Transverse colon (tissue), 4 donors: ENCODE results near the gene KLHL22.

Source experiments
- POLR2A ChIP-seq: fragments of 450-650 bp; IDR thresholded peaks from one replicate; pipeline ENCODE4 v1.6.1; 2016; ENCODE audit warnings: antibody characterized with exemption, mild to moderate bottlenecking, moderate library complexity
- POLR2AphosphoS5 ChIP-seq, 3 donors: sonication (generic); formaldehyde crosslinking; IDR thresholded peaks; one replicate each; pipeline ENCODE4 v1.6.1; 2016; ENCODE audit warnings: antibody characterized with exemption in 3 of 3
- TF ChIP-seq, protein P1 (sequence below), 5 experiments: fragments of 200-600 bp in 3 of 5; fragments of 450-650 bp in 2 of 5; sonication (generic) in 3 of 5; IDR thresholded peaks; 1 replicate in 2 of 5; 2 replicates in 3 of 5; pipeline ENCODE4 v1.5.1; 2016 to 2017; ENCODE audit warnings: antibody characterized with exemption in 5 of 5, inconsistent platforms in 3 of 5, mild to moderate bottlenecking in 2 of 5, moderate library complexity in 1 of 5

GRCh38 chr22:20439928-20440575, 55.5 kb downstream of the KLHL22 start:
- TF ChIP-seq, protein P1, sequence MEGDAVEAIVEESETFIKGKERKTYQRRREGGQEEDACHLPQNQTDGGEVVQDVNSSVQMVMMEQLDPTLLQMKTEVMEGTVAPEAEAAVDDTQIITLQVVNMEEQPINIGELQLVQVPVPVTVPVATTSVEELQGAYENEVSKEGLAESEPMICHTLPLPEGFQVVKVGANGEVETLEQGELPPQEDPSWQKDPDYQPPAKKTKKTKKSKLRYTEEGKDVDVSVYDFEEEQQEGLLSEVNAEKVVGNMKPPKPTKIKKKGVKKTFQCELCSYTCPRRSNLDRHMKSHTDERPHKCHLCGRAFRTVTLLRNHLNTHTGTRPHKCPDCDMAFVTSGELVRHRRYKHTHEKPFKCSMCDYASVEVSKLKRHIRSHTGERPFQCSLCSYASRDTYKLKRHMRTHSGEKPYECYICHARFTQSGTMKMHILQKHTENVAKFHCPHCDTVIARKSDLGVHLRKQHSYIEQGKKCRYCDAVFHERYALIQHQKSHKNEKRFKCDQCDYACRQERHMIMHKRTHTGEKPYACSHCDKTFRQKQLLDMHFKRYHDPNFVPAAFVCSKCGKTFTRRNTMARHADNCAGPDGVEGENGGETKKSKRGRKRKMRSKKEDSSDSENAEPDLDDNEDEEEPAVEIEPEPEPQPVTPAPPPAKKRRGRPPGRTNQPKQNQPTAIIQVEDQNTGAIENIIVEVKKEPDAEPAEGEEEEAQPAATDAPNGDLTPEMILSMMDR (IDR thresholded peaks at IDR 0.05) = no peak
- TF ChIP-seq POLR2A = no peak
- no peak for TF ChIP-seq POLR2AphosphoS5 (IDR thresholded peaks at IDR 0.05)
